Measurements from ENCODE around the gene SMTNL2.

Gene SMTNL2

GRCh38 chr17:4542003-4542725 lies 42.2 kb upstream of the SMTNL2 start:
- ATAC-seq (no peak), DNase-seq (ENCODE audit: low spot score in 2 of 2) (no peak)
- H3K27ac Mint-ChIP-seq = no peak overlapping the region
- H3K36me3 Mint-ChIP-seq = peaks cover 81% of the 10 kb centered on the region
- H3K4me1 Mint-ChIP-seq = no peaks in the 10 kb centered on the region
- no peak overlapping the region for H3K4me3 Mint-ChIP-seq
- H3K9me3 Mint-ChIP-seq = no peaks in the 10 kb centered on the region

- ATAC-seq (no peak), DNase-seq (ENCODE audit: low spot score in 2 of 2) (no peak)
- H3K4me3 Mint-ChIP-seq = no peak overlapping the region
- H3K27ac Mint-ChIP-seq = no peak overlapping the region
- H3K4me1 Mint-ChIP-seq = no peaks in the 10 kb centered on the region
- H3K9me3 Mint-ChIP-seq = no peaks in the 10 kb centered on the region
- H3K36me3 Mint-ChIP-seq = peaks cover 86% of the 10 kb centered on the region
Measured at GRCh38 chr17:4542726-4543191, 41.6 kb upstream of the SMTNL2 start.

GRCh38 chr17:4543557-4544026 lies 40.7 kb upstream of the SMTNL2 start:
- peaks cover 94% of the 10 kb centered on the region for H3K36me3 Mint-ChIP-seq
- H3K4me1 Mint-ChIP-seq = no peaks in the 10 kb centered on the region
- H3K27ac Mint-ChIP-seq = no peak overlapping the region
- H3K4me3 Mint-ChIP-seq = no peak overlapping the region
- no peak for ATAC-seq
- no peaks in the 10 kb centered on the region for H3K9me3 Mint-ChIP-seq
- no peak for DNase-seq (ENCODE audit: low spot score in 2 of 2)

- DNase-seq (ENCODE audit: low spot score in 2 of 2) (no peak), ATAC-seq (no peak)
- Mint-ChIP-seq H3K36me3 (peaks cover 91% of the 10 kb centered on the region), H3K27ac (no peak overlapping the region), H3K4me1 (no peaks in the 10 kb centered on the region), H3K4me3 (no peak overlapping the region), H3K9me3 (no peaks in the 10 kb centered on the region)
Measured at GRCh38 chr17:4544135-4544950, 40.0 kb upstream of the SMTNL2 start.

GRCh38 chr17:4544951-4545216 lies 39.4 kb upstream of the SMTNL2 start:
- Mint-ChIP-seq H3K4me1 (no peaks in the 10 kb centered on the region), H3K4me3 (no peak overlapping the region), H3K9me3 (no peaks in the 10 kb centered on the region), H3K36me3 (peaks cover 91% of the 10 kb centered on the region), H3K27ac (no peak overlapping the region)
- DNase-seq (ENCODE audit: low spot score in 2 of 2) = no peak
- no peak for ATAC-seq

GRCh38 chr17:4545217-4545951 lies 38.9 kb upstream of the SMTNL2 start:
- ATAC-seq (no peak), DNase-seq (ENCODE audit: low spot score in 2 of 2) (no peak)
- Mint-ChIP-seq H3K4me3 (no peak overlapping the region), H3K9me3 (no peaks in the 10 kb centered on the region), H3K36me3 (peaks cover 91% of the 10 kb centered on the region), H3K4me1 (no peaks in the 10 kb centered on the region), H3K27ac (no peak overlapping the region)

GRCh38 chr17:4547118-4547906 lies 37.0 kb upstream of the SMTNL2 start:
- DNase-seq (ENCODE audit: low spot score in 2 of 2) (no peak), ATAC-seq (no peak)
- peaks cover 92% of the 10 kb centered on the region for H3K36me3 Mint-ChIP-seq
- no peak overlapping the region for H3K4me3 Mint-ChIP-seq
- no peaks in the 10 kb centered on the region for H3K4me1 Mint-ChIP-seq
- no peak overlapping the region for H3K27ac Mint-ChIP-seq
- H3K9me3 Mint-ChIP-seq = no peaks in the 10 kb centered on the region

- peaks cover 92% of the 10 kb centered on the region for H3K36me3 Mint-ChIP-seq
- no peak overlapping the region for H3K27ac Mint-ChIP-seq
- ATAC-seq (no peak), DNase-seq (ENCODE audit: low spot score in 2 of 2) (no peak)
- H3K4me3 Mint-ChIP-seq = no peak overlapping the region
- no peaks in the 10 kb centered on the region for H3K9me3 Mint-ChIP-seq
- H3K4me1 Mint-ChIP-seq = no peaks in the 10 kb centered on the region
Measured at GRCh38 chr17:4548061-4548461, 36.3 kb upstream of the SMTNL2 start.

- H3K36me3 Mint-ChIP-seq = peaks cover 93% of the 10 kb centered on the region
- no peak for DNase-seq (ENCODE audit: low spot score in 2 of 2)
- H3K4me3 Mint-ChIP-seq = no peak overlapping the region
- peaks cover 4% of the 10 kb centered on the region for H3K4me1 Mint-ChIP-seq
- H3K27ac Mint-ChIP-seq = peak overlapping the region; percentile 43
- no peak for ATAC-seq
- H3K9me3 Mint-ChIP-seq = no peaks in the 10 kb centered on the region
Measured at GRCh38 chr17:4548721-4549531, 35.4 kb upstream of the SMTNL2 start.

- no peak for ATAC-seq
- DNase-seq (ENCODE audit: low spot score in 2 of 2) = no peak
- peaks cover 96% of the 10 kb centered on the region for H3K36me3 Mint-ChIP-seq
- no peak overlapping the region for H3K27ac Mint-ChIP-seq
- no peak overlapping the region for H3K4me3 Mint-ChIP-seq
- no peaks in the 10 kb centered on the region for H3K9me3 Mint-ChIP-seq
- peaks cover 14% of the 10 kb centered on the region for H3K4me1 Mint-ChIP-seq
Measured at GRCh38 chr17:4549781-4550533, 34.4 kb upstream of the SMTNL2 start.

- DNase-seq (ENCODE audit: low spot score in 2 of 2) = no peak
- no peak overlapping the region for H3K4me3 Mint-ChIP-seq
- H3K4me1 Mint-ChIP-seq = peaks cover 19% of the 10 kb centered on the region
- H3K9me3 Mint-ChIP-seq = no peaks in the 10 kb centered on the region
- ATAC-seq = no peak
- peaks cover 96% of the 10 kb centered on the region for H3K36me3 Mint-ChIP-seq
- H3K27ac Mint-ChIP-seq = no peak overlapping the region
Measured at GRCh38 chr17:4550534-4551039, 33.7 kb upstream of the SMTNL2 start.

- DNase-seq (ENCODE audit: low spot score in 2 of 2) = no peak
- Mint-ChIP-seq H3K36me3 (peaks cover 90% of the 10 kb centered on the region), H3K27ac (no peak overlapping the region), H3K4me3 (no peak overlapping the region), H3K9me3 (no peaks in the 10 kb centered on the region), H3K4me1 (peaks cover 25% of the 10 kb centered on the region)
- no peak for ATAC-seq
Measured at GRCh38 chr17:4551141-4551540, 33.2 kb upstream of the SMTNL2 start.

- no peak overlapping the region for H3K27ac Mint-ChIP-seq
- no peak overlapping the region for H3K4me3 Mint-ChIP-seq
- DNase-seq (ENCODE audit: low spot score in 2 of 2) (no peak), ATAC-seq (no peak)
- H3K4me1 Mint-ChIP-seq = peaks cover 27% of the 10 kb centered on the region
- no peaks in the 10 kb centered on the region for H3K9me3 Mint-ChIP-seq
- H3K36me3 Mint-ChIP-seq = peaks cover 82% of the 10 kb centered on the region
Measured at GRCh38 chr17:4551796-4552525, 32.4 kb upstream of the SMTNL2 start.
